DND-41 (cell line): Measurements from ENCODE around the gene GALNT13.

ENCODE experiments used
- ATAC-seq: fragments of 200-7000 bp; cut with Tn5 transposase; 3 replicates; pipeline ENCODE4 v1.9.1; 2021; ENCODE audit warnings: low read depth; ENCODE audit not compliant: insufficient read depth
- DNase-seq: peaks from one replicate; pipeline ENCODE4 v3.0.0-alpha.2; 2020
- H2AFZ ChIP-seq: 2 replicates; pipeline ENCODE4 v1.6.0; 2012; ENCODE audit warnings: low read depth, low read length
- H3K27ac ChIP-seq: 2 replicates; pipeline ENCODE4 v1.5.1; 2012; ENCODE audit warnings: low read length, inconsistent platforms
- H3K27me3 ChIP-seq: fragments of 200-600 bp; sonication (generic); 2 replicates; pipeline ENCODE4 v1.6.0; 2012; ENCODE audit warnings: low read length, mild to moderate bottlenecking, inconsistent platforms; ENCODE audit not compliant: insufficient read depth, poor library complexity
- H3K36me3 ChIP-seq: 2 replicates; pipeline ENCODE4 v1.5.1; 2012; ENCODE audit warnings: low read length, inconsistent platforms; ENCODE audit not compliant: insufficient read depth
- H3K4me1 ChIP-seq: 2 replicates; pipeline ENCODE4 v1.5.1; 2012; ENCODE audit warnings: mild to moderate bottlenecking, low read length; ENCODE audit not compliant: insufficient read depth
- H3K4me2 ChIP-seq: 2 replicates; pipeline ENCODE4 v1.6.0; 2012; ENCODE audit warnings: mild to moderate bottlenecking, moderate library complexity, low read length, inconsistent platforms; ENCODE audit not compliant: insufficient read depth
- H3K4me3 ChIP-seq, 2 experiments: fragments of 200-600 bp in 1 of 2; shearing (Covaris generic) in 1 of 2; 2 replicates each; pipeline ENCODE4 v1.5.1; 2012 to 2016; ENCODE audit warnings: inconsistent platforms in 2 of 2, low read length in 2 of 2, mild to moderate bottlenecking in 2 of 2, low read depth in 1 of 2, moderate library complexity in 1 of 2
- H3K79me2 ChIP-seq: 2 replicates; pipeline ENCODE4 v1.6.0; 2012; ENCODE audit warnings: low read length, inconsistent platforms; ENCODE audit not compliant: insufficient read depth
- H3K9ac ChIP-seq: 2 replicates; pipeline ENCODE4 v1.6.0; 2012; ENCODE audit warnings: low read depth, mild to moderate bottlenecking, inconsistent platforms, low read length, moderate library complexity
- H3K9me3 ChIP-seq: 2 replicates; pipeline ENCODE4 v1.5.1; 2012; ENCODE audit warnings: low read length, moderate library complexity, mild to moderate bottlenecking, inconsistent platforms; ENCODE audit not compliant: insufficient read depth, severe bottlenecking
- H4K20me1 ChIP-seq: 2 replicates; pipeline ENCODE4 v1.6.0; 2012; ENCODE audit warnings: low read length; ENCODE audit not compliant: insufficient read depth
- EZH2 ChIP-seq: IDR thresholded peaks from 3 replicates; pipeline ENCODE4 v1.6.1; 2012; ENCODE audit warnings: borderline replicate concordance, low read depth, mild to moderate bottlenecking, moderate library complexity, low read length, inconsistent platforms; ENCODE audit not compliant: severe bottlenecking
- TF ChIP-seq, protein P1 (sequence below): IDR thresholded peaks from 2 replicates; pipeline ENCODE4 v1.5.1; 2012; ENCODE audit warnings: borderline replicate concordance, low read length, moderate library complexity, mild to moderate bottlenecking; ENCODE audit not compliant: poor library complexity, severe bottlenecking; ENCODE audit errors: extremely low read depth

Gene GALNT13

DNA sequence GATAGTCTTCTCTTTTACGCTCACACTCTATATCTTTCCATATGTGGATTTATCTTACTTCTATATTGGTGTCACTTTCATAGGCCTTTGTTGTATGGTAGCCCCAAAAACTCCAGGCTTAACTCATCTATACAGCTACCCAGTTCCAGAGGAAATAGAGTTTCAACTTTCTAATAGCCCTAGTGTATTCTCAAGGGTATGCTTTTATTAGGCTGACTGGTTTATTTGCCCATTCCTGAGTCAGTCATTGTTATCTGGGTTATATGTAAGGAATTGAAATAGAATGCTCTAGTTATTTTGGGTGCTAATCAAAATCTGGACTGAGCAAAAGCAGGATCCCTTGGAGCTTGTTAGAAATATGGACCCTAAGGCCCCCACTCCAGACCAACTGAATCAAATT is 519.3 kb downstream of the GALNT13 start:
- DNase-seq, result no peak

DNA sequence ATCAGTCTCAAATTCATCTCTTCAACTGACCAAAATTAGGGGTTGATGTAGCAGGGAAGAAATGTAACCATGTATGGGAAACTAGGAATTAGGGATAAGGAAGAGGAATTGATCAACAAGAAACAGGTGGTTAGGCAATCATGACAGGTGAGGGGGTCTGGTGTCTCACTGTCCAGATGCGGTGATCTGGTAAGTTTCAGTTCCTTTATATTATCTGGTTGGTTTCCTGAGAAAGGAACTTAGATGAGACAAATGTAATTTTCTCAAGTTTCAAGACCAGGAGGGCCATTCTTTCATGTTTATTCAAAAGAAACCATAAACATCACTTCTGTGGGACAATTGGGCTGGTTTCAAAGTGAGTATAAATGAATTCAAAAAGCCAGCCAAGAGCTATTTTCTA is 520.5 kb downstream of the GALNT13 start:
- no peaks in the 10 kb centered on the region for H3K36me3 ChIP-seq
- H3K27me3 ChIP-seq, result no peaks in the 10 kb centered on the region
- no peak overlapping the region for H2AFZ ChIP-seq
- no peaks in the 10 kb centered on the region for H3K9me3 ChIP-seq
- no peak overlapping the region for H3K4me2 ChIP-seq
- H3K27ac ChIP-seq, result no peak overlapping the region
- H3K9ac ChIP-seq, result no peak overlapping the region
- no peak for TF ChIP-seq EZH2
- TF ChIP-seq, protein P1, sequence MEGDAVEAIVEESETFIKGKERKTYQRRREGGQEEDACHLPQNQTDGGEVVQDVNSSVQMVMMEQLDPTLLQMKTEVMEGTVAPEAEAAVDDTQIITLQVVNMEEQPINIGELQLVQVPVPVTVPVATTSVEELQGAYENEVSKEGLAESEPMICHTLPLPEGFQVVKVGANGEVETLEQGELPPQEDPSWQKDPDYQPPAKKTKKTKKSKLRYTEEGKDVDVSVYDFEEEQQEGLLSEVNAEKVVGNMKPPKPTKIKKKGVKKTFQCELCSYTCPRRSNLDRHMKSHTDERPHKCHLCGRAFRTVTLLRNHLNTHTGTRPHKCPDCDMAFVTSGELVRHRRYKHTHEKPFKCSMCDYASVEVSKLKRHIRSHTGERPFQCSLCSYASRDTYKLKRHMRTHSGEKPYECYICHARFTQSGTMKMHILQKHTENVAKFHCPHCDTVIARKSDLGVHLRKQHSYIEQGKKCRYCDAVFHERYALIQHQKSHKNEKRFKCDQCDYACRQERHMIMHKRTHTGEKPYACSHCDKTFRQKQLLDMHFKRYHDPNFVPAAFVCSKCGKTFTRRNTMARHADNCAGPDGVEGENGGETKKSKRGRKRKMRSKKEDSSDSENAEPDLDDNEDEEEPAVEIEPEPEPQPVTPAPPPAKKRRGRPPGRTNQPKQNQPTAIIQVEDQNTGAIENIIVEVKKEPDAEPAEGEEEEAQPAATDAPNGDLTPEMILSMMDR, result no peak
- no peaks in the 10 kb centered on the region for H3K4me1 ChIP-seq
- H3K79me2 ChIP-seq, result no peaks in the 10 kb centered on the region
- no peak overlapping the region for H3K4me3 ChIP-seq
- DNase-seq (no peak), ATAC-seq (no peak)
- H4K20me1 ChIP-seq, result no peaks in the 10 kb centered on the region

More for the DNA sequence above, 519.3 kb downstream of the GALNT13 start:
- no peak for ATAC-seq
- H3K36me3 ChIP-seq, result no peaks in the 10 kb centered on the region
- no peak overlapping the region for H3K4me2 ChIP-seq
- no peaks in the 10 kb centered on the region for H3K9me3 ChIP-seq
- H2AFZ ChIP-seq, result no peak overlapping the region
- no peak overlapping the region for H3K9ac ChIP-seq
- no peaks in the 10 kb centered on the region for H3K27me3 ChIP-seq
- no peak overlapping the region for H3K27ac ChIP-seq
- no peaks in the 10 kb centered on the region for H3K79me2 ChIP-seq
- no peaks in the 10 kb centered on the region for H4K20me1 ChIP-seq
- H3K4me3 ChIP-seq, result no peak overlapping the region
- no peaks in the 10 kb centered on the region for H3K4me1 ChIP-seq
- no peak for TF ChIP-seq EZH2
- TF ChIP-seq, protein P1, result no peak

- H4K20me1 ChIP-seq, result no peaks in the 10 kb centered on the region
- TF ChIP-seq EZH2, result no peak
- TF ChIP-seq, protein P1, result no peak
- H3K9ac ChIP-seq, result no peak overlapping the region
- H3K9me3 ChIP-seq, result no peaks in the 10 kb centered on the region
- no peaks in the 10 kb centered on the region for H3K27me3 ChIP-seq
- DNase-seq (no peak), ATAC-seq (no peak)
- H2AFZ ChIP-seq, result no peak overlapping the region
- H3K36me3 ChIP-seq, result no peaks in the 10 kb centered on the region
- no peaks in the 10 kb centered on the region for H3K4me1 ChIP-seq
- H3K79me2 ChIP-seq, result no peaks in the 10 kb centered on the region
- H3K27ac ChIP-seq, result no peak overlapping the region
- no peak overlapping the region for H3K4me3 ChIP-seq
- no peak overlapping the region for H3K4me2 ChIP-seq
These were observed 522.9 kb downstream of the GALNT13 start for GRCh38 chr2:154394600-154394999.
